ENCODE data around the gene PAX5. TPM values are rescaled to one million over a fixed set of nuclear protein-coding genes. Genes with fewer than 3 reads are reported as not detected.

Gene PAX5
- total RNA-seq, 2 experiments from 2014 or later: 62.5 to 141 TPM

- CTCF ChIA-PET (ENCODE audit: unreplicated experiment): no interaction called here
- TF ChIP-seq CTCF (conservative IDR thresholded peaks at IDR 0.05; ENCODE audit: low read length): no peak
- TF ChIP-seq EZH2phosphoT487 (IDR thresholded peaks at IDR 0.05; ENCODE audit: borderline replicate concordance, low read depth, low read length): no peak
- Histone ChIP-seq H3K27ac (ENCODE audit: low read depth, low read length, poor library complexity, severe bottlenecking) (no peak overlapping the region), H3K4me1 (ENCODE audit: insufficient read depth, low read length, poor library complexity, severe bottlenecking) (no peaks in the 10 kb centered on the region), H3K9me2 (ENCODE audit: insufficient read depth, low read length) (no peaks in the 10 kb centered on the region), H3K36me3 (ENCODE audit: insufficient read depth, low read length) (no peaks in the 10 kb centered on the region), H3K9me3 (ENCODE audit: low read length) (no peaks in the 10 kb centered on the region), H2AFZ (ENCODE audit: low read length) (no peak overlapping the region), H3K4me2 (ENCODE audit: low read length) (no peak overlapping the region), H3K4me3 (ENCODE audit: low read depth, low read length, poor library complexity, severe bottlenecking) (no peak overlapping the region), H4K20me1 (ENCODE audit: insufficient read depth, low read length) (no peaks in the 10 kb centered on the region), H3K79me2 (ENCODE audit: insufficient read depth, low read depth, low read length) (no peaks in the 10 kb centered on the region)
- POLR2A ChIA-PET: no interaction called here
- intact Hi-C loops (cut with micrococcal nuclease; ENCODE audit: unreplicated experiment): no loop called here
- no peak for DNase-seq (ENCODE audit: low spot score)
- BruUV-seq (replicated peaks): no TSS peak
Measured at GRCh38 chr9:36820392-36820861, 213.6 kb downstream of the PAX5 start.

GRCh38 chr9:36818965-36819870 is 214.8 kb downstream of the PAX5 start:
- H2AFZ ChIP-seq (ENCODE audit: low read length): no peak overlapping the region
- no peaks in the 10 kb centered on the region for H3K9me2 ChIP-seq (ENCODE audit: insufficient read depth, low read length)
- CTCF ChIA-PET (ENCODE audit: unreplicated experiment): no interaction called here

More at GRCh38 chr9:36818965-36819870, 214.8 kb downstream of the PAX5 start:
- H3K27ac ChIP-seq (ENCODE audit: low read depth, low read length, poor library complexity, severe bottlenecking): no peak overlapping the region
- intact Hi-C loops (cut with micrococcal nuclease; ENCODE audit: unreplicated experiment): no loop called here
- H4K20me1 ChIP-seq (ENCODE audit: insufficient read depth, low read length): no peaks in the 10 kb centered on the region
- H3K9me3 ChIP-seq (ENCODE audit: low read length): no peaks in the 10 kb centered on the region
- H3K79me2 ChIP-seq (ENCODE audit: insufficient read depth, low read depth, low read length): no peaks in the 10 kb centered on the region
- no peak overlapping the region for H3K4me3 ChIP-seq (ENCODE audit: low read depth, low read length, poor library complexity, severe bottlenecking)
- no peak for DNase-seq (ENCODE audit: low spot score)
- no peak overlapping the region for H3K4me2 ChIP-seq (ENCODE audit: low read length)
- no peaks in the 10 kb centered on the region for H3K36me3 ChIP-seq (ENCODE audit: insufficient read depth, low read length)
- no peaks in the 10 kb centered on the region for H3K4me1 ChIP-seq (ENCODE audit: insufficient read depth, low read length, poor library complexity, severe bottlenecking)
- TF ChIP-seq CTCF (conservative IDR thresholded peaks at IDR 0.05; ENCODE audit: low read length) (no peak), EZH2phosphoT487 (IDR thresholded peaks at IDR 0.05; ENCODE audit: borderline replicate concordance, low read depth, low read length) (no peak)
- no TSS peak for BruUV-seq (replicated peaks)
- POLR2A ChIA-PET: interaction anchor here (0.6 kb wide), 2 partner anchors 14 to 754 kb away, joined by 3 to 7 read pairs; no protein-coding TSS in a partner anchor
